Measurements from ENCODE around the gene TAGLN2.

TAGLN2 gene

GRCh38 chr1:159934136-159935039, 9.1 kb upstream of the TAGLN2 start:
- no peak for FAIRE-seq

- FAIRE-seq = no peak
These were observed 8.0 kb upstream of the TAGLN2 start for GRCh38 chr1:159933347-159933746.

GRCh38 chr1:159932296-159933285, 7.3 kb upstream of the TAGLN2 start:
- FAIRE-seq = no peak

GRCh38 chr1:159931795-159932173, 6.5 kb upstream of the TAGLN2 start:
- no peak for FAIRE-seq

GRCh38 chr1:159931101-159931794, 5.9 kb upstream of the TAGLN2 start:
- FAIRE-seq = no peak

- FAIRE-seq = no peak
These were observed 5.3 kb upstream of the TAGLN2 start for GRCh38 chr1:159930634-159931033.

- no peak for FAIRE-seq
These were observed 4.9 kb upstream of the TAGLN2 start for GRCh38 chr1:159930216-159930615.

- no peak for FAIRE-seq
These were observed 4.1 kb upstream of the TAGLN2 start for GRCh38 chr1:159929155-159930051.

- FAIRE-seq = no peak
These were observed 3.3 kb upstream of the TAGLN2 start for GRCh38 chr1:159928491-159929050.

- FAIRE-seq = no peak
These were observed 2.6 kb upstream of the TAGLN2 start for GRCh38 chr1:159927849-159928431.

- no peak for FAIRE-seq
These were observed 2.0 kb upstream of the TAGLN2 start for GRCh38 chr1:159927211-159927848.

GRCh38 chr1:159925719-159926078, 392 bp upstream of the TAGLN2 start:
- no peak for FAIRE-seq

- FAIRE-seq = no peak
These were observed 1.1 kb downstream of the TAGLN2 start for GRCh38 chr1:159924025-159924790.

GRCh38 chr1:159923203-159924024, 1.9 kb downstream of the TAGLN2 start:
- no peak for FAIRE-seq

- no peak for FAIRE-seq
These were observed 2.6 kb downstream of the TAGLN2 start for GRCh38 chr1:159922511-159923202.

- FAIRE-seq = no peak
These were observed 3.4 kb downstream of the TAGLN2 start for GRCh38 chr1:159921700-159922504.

GRCh38 chr1:159921251-159921650, 4.1 kb downstream of the TAGLN2 start:
- no peak for FAIRE-seq

All from endometrium (tissue), 2 donors.